NB4 (cell line): ENCODE measurements around the gene DGAT2L6.

Source experiments
- CTCF ChIP-seq: IDR thresholded peaks from one replicate; pipeline ENCODE4 v1.5.1; 2012; ENCODE audit warnings: low read depth, low read length
- MAX ChIP-seq: IDR thresholded peaks from 2 replicates; pipeline ENCODE4 v1.6.1; 2011; ENCODE audit warnings: low read depth, low read length
- MYC ChIP-seq: IDR thresholded peaks from 2 replicates; pipeline ENCODE4 v1.6.1; 2011; ENCODE audit warnings: low read depth, low read length
- POLR2A ChIP-seq: IDR thresholded peaks from 2 replicates; pipeline ENCODE4 v1.6.1; 2011; ENCODE audit warnings: mild to moderate bottlenecking; ENCODE audit not compliant: insufficient read length; ENCODE audit errors: extremely low read depth

GRCh38 chrX:70254909-70255308 is 77.6 kb downstream of the DGAT2L6 start:
- TF ChIP-seq POLR2A (no peak), CTCF (no peak), MAX (no peak), MYC (no peak)
